A673 (cell line): Measurements from ENCODE around the gene FAIM2. TPM values are rescaled to one million over a fixed set of nuclear protein-coding genes. Genes with fewer than 3 reads are reported as not detected.

Source experiments
- BruUV-seq: library from RNA; stranded (reverse); fragments of 400-500 nt; replicated peaks from 2 replicates; lab custom pipeline; 2021; lab: Mats Ljungman, UMichigan
- CTCF ChIA-PET: fragments of 300-600 bp; sonication (Branson Sonifier 250); formaldehyde crosslinking; loops from one replicate; lab custom pipeline; 2022; ENCODE audit warnings: antibody characterized with exemption; lab: Charles Lee
- POLR2A ChIA-PET: fragments of 300-600 bp; sonication (Branson Sonifier 250); formaldehyde crosslinking; loops from one replicate; lab custom pipeline; 2022; ENCODE audit warnings: antibody characterized with exemption; ENCODE audit not compliant: low non-redundant PET; lab: Charles Lee
- DNase-seq: peaks from one replicate; pipeline ENCODE4 v3.0.0-alpha.2; 2015; ENCODE audit warnings: low spot score
- H3K27ac ChIP-seq: fragments of 200-600 bp; sonication (generic); 2 replicates; pipeline ENCODE4 v1.5.1; 2016; ENCODE audit warnings: mixed run types, low read depth, mild to moderate bottlenecking, mixed read lengths, antibody characterized with exemption, low read length; ENCODE audit not compliant: poor library complexity, severe bottlenecking
- H3K27me3 ChIP-seq: fragments of 200-600 bp; sonication (generic); replicated peaks from 2 replicates; pipeline ENCODE4 v1.6.1; 2017; ENCODE audit warnings: mixed run types, low read depth, mild to moderate bottlenecking, mixed read lengths, antibody characterized with exemption, low read length; ENCODE audit not compliant: insufficient read depth, poor library complexity
- H3K36me3 ChIP-seq: fragments of 200-600 bp; sonication (generic); 2 replicates; pipeline ENCODE4 v1.6.1; 2016; ENCODE audit warnings: mixed run types, mild to moderate bottlenecking, mixed read lengths, antibody characterized with exemption, low read length; ENCODE audit not compliant: insufficient read depth, poor library complexity, severe bottlenecking
- H3K4me1 ChIP-seq: fragments of 200-600 bp; sonication (generic); 2 replicates; pipeline ENCODE4 v1.6.1; 2017; ENCODE audit warnings: mixed run types, mild to moderate bottlenecking, mixed read lengths, antibody characterized with exemption, low read length; ENCODE audit not compliant: insufficient read depth, poor library complexity, severe bottlenecking
- H3K4me3 ChIP-seq: fragments of 200-600 bp; sonication (generic); 2 replicates; pipeline ENCODE4 v1.5.1; 2016; ENCODE audit warnings: low read depth, mixed run types, mild to moderate bottlenecking, mixed read lengths, low read length; ENCODE audit not compliant: poor library complexity, severe bottlenecking
- H3K9me3 ChIP-seq: fragments of 200-600 bp; sonication (generic); 2 replicates; pipeline ENCODE4 v1.6.1; 2016; ENCODE audit warnings: mixed run types, low read depth, mild to moderate bottlenecking, mixed read lengths, antibody characterized with exemption, low read length; ENCODE audit not compliant: poor library complexity, severe bottlenecking
- CTCF ChIP-seq: fragments of 300-800, 200-600 bp; sonication (generic); conservative IDR thresholded peaks from 2 replicates; pipeline ENCODE4 v1.5.1; 2017; ENCODE audit warnings: low read depth, mild to moderate bottlenecking, antibody characterized with exemption, low read length, moderate library complexity, mixed read lengths
- EZH2 ChIP-seq: fragments of 200-600 bp; sonication (generic); IDR thresholded peaks from 2 replicates; pipeline ENCODE4 v1.6.1; 2017; ENCODE audit warnings: borderline replicate concordance, low read depth, mild to moderate bottlenecking, mixed read lengths, antibody characterized with exemption, low read length; ENCODE audit not compliant: poor library complexity, severe bottlenecking
- intact Hi-C: fragments of 100-400 bp; cut with micrococcal nuclease; formaldehyde crosslinking; loops from one replicate; pipeline ENCODE4 v1.10.0; 2022; ENCODE audit not compliant: unreplicated experiment
- total RNA-seq: library from RNA; stranded (reverse); gene quantifications from 2 replicates; pipeline ENCODE4 v1.2.3, GENCODE V29; 2021

The FAIM2 gene
- total RNA-seq, 1 experiment from 2014 or later: not detected

DNA sequence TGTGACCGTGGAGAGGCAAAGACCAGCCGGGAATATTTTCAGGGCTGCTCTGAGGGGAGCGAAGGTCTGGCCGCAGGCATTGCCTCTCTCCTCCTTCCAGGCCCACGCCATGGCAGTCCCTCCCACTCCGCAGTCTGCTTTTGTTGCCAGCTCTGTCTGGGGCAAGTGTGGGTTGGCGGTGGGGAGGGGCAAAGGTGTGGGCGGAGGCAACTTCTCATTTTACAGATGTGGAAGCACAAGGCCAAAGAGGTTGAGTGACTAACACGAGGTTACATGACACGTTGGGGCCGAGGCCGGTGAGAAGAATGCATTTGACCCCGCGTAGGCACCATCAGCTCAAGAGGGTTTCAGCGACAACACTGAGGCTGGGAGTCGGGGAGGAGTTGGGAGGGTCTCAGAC lies 6.1 kb upstream of the FAIM2 start:
- BruUV-seq: no TSS peak
- Histone ChIP-seq H3K4me3 (no peak overlapping the region), H3K9me3 (no peaks in the 10 kb centered on the region), H3K4me1 (no peaks in the 10 kb centered on the region), H3K27me3 (no peaks in the 10 kb centered on the region), H3K36me3 (no peaks in the 10 kb centered on the region), H3K27ac (no peak overlapping the region)
- no peak for TF ChIP-seq CTCF
- TF ChIP-seq EZH2: no peak
- intact Hi-C loops: no loop called here
- no peak for DNase-seq
- POLR2A ChIA-PET: no interaction called here
- CTCF ChIA-PET: interaction anchor here (0.6 kb wide), 1 partner anchor 523 kb away, joined by 4 read pairs; no protein-coding TSS in a partner anchor

DNA sequence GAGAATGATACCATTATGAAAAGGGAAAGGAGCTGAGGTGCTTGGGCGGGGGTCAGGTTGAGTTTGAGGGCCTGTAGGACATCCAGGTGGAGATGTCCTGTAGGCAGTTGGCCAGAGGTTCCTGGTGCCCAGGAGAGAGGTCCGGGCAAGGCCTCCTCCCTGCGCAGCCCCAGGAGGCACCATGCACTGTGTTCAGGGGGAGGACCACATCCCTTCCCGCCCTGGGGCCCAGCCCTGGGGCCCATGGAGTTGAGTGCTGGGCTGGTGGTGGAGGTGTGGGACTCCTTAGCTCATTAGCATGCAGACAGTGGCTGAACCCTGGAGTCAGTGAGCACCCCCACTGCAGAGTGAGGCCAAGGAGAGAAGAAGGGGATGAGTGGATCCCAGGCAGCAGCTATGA lies 5.7 kb upstream of the FAIM2 start:
- Histone ChIP-seq H3K4me1 (no peaks in the 10 kb centered on the region), H3K4me3 (no peak overlapping the region), H3K9me3 (no peaks in the 10 kb centered on the region), H3K36me3 (no peaks in the 10 kb centered on the region), H3K27me3 (no peaks in the 10 kb centered on the region), H3K27ac (no peak overlapping the region)
- POLR2A ChIA-PET: no interaction called here
- no peak for DNase-seq
- intact Hi-C loops: no loop called here
- CTCF ChIA-PET: no interaction called here
- no TSS peak for BruUV-seq
- TF ChIP-seq EZH2 (no peak), CTCF (no peak)

GRCh38 chr12:49907352-49907751 lies 3.7 kb upstream of the FAIM2 start:
- no peak for DNase-seq
- intact Hi-C loops: no loop called here
- H3K9me3 ChIP-seq: no peaks in the 10 kb centered on the region
- BruUV-seq: no TSS peak
- no peaks in the 10 kb centered on the region for H3K4me1 ChIP-seq
- ChIA-PET POLR2A (interaction anchor here (0.6 kb wide), 1 partner anchor 541 kb away, joined by 3 read pairs; no protein-coding TSS in a partner anchor), CTCF (no interaction called here)
- no peak overlapping the region for H3K27ac ChIP-seq
- H3K36me3 ChIP-seq: no peaks in the 10 kb centered on the region
- no peak for TF ChIP-seq EZH2
- no peak for TF ChIP-seq CTCF
- H3K27me3 ChIP-seq: no peaks in the 10 kb centered on the region
- H3K4me3 ChIP-seq: no peak overlapping the region
